ENCODE data around the gene C5. TPM values are rescaled to one million over a fixed set of nuclear protein-coding genes. Genes with fewer than 3 reads are reported as not detected.
A peak's percentile ranks its signal among the peaks of the same experiment; 100 is the strongest.

C5 gene
- polyA plus RNA-seq, 1 donor, result 25.9 TPM

DNA sequence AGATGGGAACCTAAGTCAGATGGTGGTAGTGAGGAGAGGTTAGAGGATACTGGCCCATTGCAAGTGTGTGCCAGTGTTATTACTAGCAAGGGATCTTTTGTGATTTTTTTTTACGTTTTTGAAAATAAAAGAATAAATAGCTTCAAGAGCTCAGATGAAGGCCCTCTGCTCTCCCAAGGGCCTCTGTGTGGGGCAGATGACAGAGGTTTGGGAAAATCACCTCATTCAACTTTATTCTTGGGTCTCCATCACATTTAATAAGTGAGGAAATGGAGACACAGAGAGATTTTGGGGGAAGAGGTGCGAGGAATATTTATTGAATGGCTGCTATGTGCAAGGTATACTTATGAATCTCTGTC, 113.3 kb downstream of the C5 start:
- no peaks in the 10 kb centered on the region for H3K36me3 ChIP-seq (ENCODE audit: control insufficient read depth, insufficient read depth, low read length)
- no peak overlapping the region for H3K27ac ChIP-seq (ENCODE audit: low read length)
- H3K27me3 ChIP-seq (ENCODE audit: control insufficient read depth, insufficient read depth, low read length), result no peaks in the 10 kb centered on the region
- no peak for DNase-seq
- WGBS (ENCODE audit: insufficient coverage, low lambda C conversion rate), result no CpG with 5 or more reads among the region's 2 CpGs
- H3K9me3 ChIP-seq (ENCODE audit: control insufficient read depth, low read depth, low read length), result no peaks in the 10 kb centered on the region
- H3K4me3 ChIP-seq (ENCODE audit: low read length), result no peak overlapping the region
- H3K4me1 ChIP-seq (ENCODE audit: control insufficient read depth, insufficient read depth, low read length), result peaks cover 25% of the 10 kb centered on the region

- Histone ChIP-seq H3K27me3 (ENCODE audit: control insufficient read depth, insufficient read depth, low read length) (no peaks in the 10 kb centered on the region), H3K4me1 (ENCODE audit: control insufficient read depth, insufficient read depth, low read length) (peaks cover 25% of the 10 kb centered on the region), H3K36me3 (ENCODE audit: control insufficient read depth, insufficient read depth, low read length) (no peaks in the 10 kb centered on the region), H3K27ac (ENCODE audit: low read length) (peak overlapping the region; percentile 52), H3K9me3 (ENCODE audit: control insufficient read depth, low read depth, low read length) (no peaks in the 10 kb centered on the region), H3K4me3 (ENCODE audit: low read length) (no peak overlapping the region)
- DNase-seq, result peak; percentile 81 to 82
- no CpG with 5 or more reads among the region's 10 CpGs for WGBS (ENCODE audit: insufficient coverage, low lambda C conversion rate)
Measured at GRCh38 chr9:120936011-120936763, 113.9 kb downstream of the C5 start.

DNA sequence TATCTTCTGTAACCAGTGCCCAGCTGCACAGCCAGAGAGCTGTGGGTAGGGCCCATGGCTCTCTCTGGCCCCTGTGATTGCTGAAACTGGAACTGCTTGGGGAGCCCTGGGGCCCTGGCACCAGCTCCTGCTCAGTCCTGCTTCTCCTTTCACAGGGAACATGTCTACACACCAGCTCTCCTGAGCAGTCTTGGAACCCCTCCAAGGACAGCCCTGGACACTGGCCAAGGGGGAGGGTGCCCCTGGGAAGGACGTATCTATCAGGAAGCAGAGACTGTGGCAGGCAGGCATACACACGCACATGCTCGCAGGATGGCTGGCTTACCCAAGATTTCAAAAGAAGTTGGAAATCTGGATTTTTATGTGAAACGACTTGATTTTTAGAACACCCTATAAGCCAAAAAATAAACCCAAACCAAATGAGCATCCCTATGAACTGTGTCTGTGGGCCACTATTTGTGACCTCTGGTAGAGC, 114.7 kb downstream of the C5 start:
- Histone ChIP-seq H3K4me1 (ENCODE audit: control insufficient read depth, insufficient read depth, low read length) (peaks cover 25% of the 10 kb centered on the region), H3K9me3 (ENCODE audit: control insufficient read depth, low read depth, low read length) (no peaks in the 10 kb centered on the region), H3K4me3 (ENCODE audit: low read length) (no peak overlapping the region), H3K27me3 (ENCODE audit: control insufficient read depth, insufficient read depth, low read length) (no peaks in the 10 kb centered on the region), H3K36me3 (ENCODE audit: control insufficient read depth, insufficient read depth, low read length) (no peaks in the 10 kb centered on the region), H3K27ac (ENCODE audit: low read length) (peak overlapping the region; percentile 52)
- WGBS (ENCODE audit: insufficient coverage, low lambda C conversion rate), result no CpG with 5 or more reads among the region's 4 CpGs
- DNase-seq, result peak; percentile 76 to 87

GRCh38 chr9:120934281-120934680, 115.8 kb downstream of the C5 start:
- peak; percentile 55 to 71 for DNase-seq
- H3K27me3 ChIP-seq (ENCODE audit: control insufficient read depth, insufficient read depth, low read length), result no peaks in the 10 kb centered on the region
- peaks cover 28% of the 10 kb centered on the region for H3K4me1 ChIP-seq (ENCODE audit: control insufficient read depth, insufficient read depth, low read length)
- H3K36me3 ChIP-seq (ENCODE audit: control insufficient read depth, insufficient read depth, low read length), result no peaks in the 10 kb centered on the region
- WGBS (ENCODE audit: insufficient coverage, low lambda C conversion rate), result 40% methylated on average over 1 of the region's 3 CpGs
- no peak overlapping the region for H3K4me3 ChIP-seq (ENCODE audit: low read length)
- no peaks in the 10 kb centered on the region for H3K9me3 ChIP-seq (ENCODE audit: control insufficient read depth, low read depth, low read length)
- peak overlapping the region; percentile 41 for H3K27ac ChIP-seq (ENCODE audit: low read length)

DNA sequence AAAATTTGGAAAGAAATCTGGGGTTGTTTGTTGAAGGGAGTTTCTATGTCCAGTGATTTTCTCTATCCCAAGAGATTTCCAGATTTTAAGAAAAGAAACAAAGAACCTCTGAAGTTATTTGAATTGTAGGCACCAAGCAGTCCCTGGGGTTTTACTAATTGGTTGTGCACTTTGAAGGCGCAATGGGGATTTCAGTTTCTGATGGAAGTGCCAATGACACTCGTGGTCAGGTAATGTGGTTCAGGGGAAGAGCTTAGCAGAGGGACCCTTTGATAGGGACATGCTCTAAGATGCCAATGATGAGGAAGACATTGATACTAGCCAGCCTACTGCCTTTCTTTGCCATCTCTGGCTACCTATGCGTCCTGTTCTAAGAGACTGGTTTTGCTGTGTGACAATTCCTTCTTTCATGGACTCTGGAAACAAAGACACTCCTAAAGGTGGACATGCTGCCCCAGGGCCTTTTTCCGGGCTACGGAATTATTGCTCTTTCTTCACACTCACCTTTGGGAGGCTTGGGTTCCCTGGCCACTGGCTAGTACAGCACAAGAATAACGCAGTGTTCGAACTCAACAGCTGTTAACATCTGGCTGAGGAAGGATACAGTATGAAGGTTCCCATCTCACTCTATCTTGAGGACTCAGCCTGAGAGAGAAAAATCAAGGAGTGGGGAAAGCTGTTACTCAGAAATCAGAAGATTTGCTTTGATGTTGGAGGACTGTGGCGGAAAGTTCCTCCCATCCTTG, 116.6 kb downstream of the C5 start:
- H3K4me3 ChIP-seq (ENCODE audit: low read length), result no peak overlapping the region
- DNase-seq, result no peak
- H3K36me3 ChIP-seq (ENCODE audit: control insufficient read depth, insufficient read depth, low read length), result no peaks in the 10 kb centered on the region
- H3K27ac ChIP-seq (ENCODE audit: low read length), result no peak overlapping the region
- H3K9me3 ChIP-seq (ENCODE audit: control insufficient read depth, low read depth, low read length), result no peaks in the 10 kb centered on the region
- peaks cover 30% of the 10 kb centered on the region for H3K4me1 ChIP-seq (ENCODE audit: control insufficient read depth, insufficient read depth, low read length)
- no peaks in the 10 kb centered on the region for H3K27me3 ChIP-seq (ENCODE audit: control insufficient read depth, insufficient read depth, low read length)
- WGBS (ENCODE audit: insufficient coverage, low lambda C conversion rate), result no CpG with 5 or more reads among the region's 8 CpGs

DNA sequence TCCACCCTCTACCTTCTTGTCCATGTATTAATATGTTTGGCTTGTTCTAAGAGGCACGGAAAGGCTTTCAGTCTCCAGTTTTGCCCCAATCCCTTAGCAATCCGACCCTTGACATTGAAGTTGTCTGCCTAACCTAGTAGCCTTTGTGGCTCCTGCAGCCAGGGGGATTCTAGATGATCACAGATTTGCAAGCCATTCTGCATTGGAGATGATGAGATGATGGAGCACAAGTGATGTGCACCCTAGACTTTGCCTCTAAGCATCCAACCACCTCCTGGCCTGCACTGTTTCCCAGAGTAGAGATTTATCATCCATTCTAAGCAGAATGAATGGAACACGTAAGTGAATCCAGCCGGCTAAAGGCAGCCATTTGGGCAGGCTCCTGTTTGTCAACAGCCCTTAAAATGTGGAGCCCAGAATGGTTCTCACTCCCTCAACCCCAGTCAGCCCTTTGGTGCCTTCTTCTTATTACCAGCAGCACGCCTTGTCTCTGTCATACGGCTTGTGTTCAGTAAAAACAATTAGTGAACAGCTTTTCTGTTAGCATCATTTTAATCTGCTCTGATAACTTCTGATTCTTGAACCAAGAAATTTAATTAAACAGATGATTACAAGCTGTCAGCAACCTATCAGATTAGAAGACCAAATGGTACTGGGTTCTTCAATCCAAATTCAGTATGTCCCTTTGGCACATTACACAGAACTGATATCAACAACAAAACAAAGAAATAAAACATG, 117.8 kb downstream of the C5 start:
- no CpG with 5 or more reads among the region's 6 CpGs for WGBS (ENCODE audit: insufficient coverage, low lambda C conversion rate)
- H3K27me3 ChIP-seq (ENCODE audit: control insufficient read depth, insufficient read depth, low read length), result no peaks in the 10 kb centered on the region
- no peaks in the 10 kb centered on the region for H3K36me3 ChIP-seq (ENCODE audit: control insufficient read depth, insufficient read depth, low read length)
- H3K4me1 ChIP-seq (ENCODE audit: control insufficient read depth, insufficient read depth, low read length), result peaks cover 33% of the 10 kb centered on the region
- no peak overlapping the region for H3K4me3 ChIP-seq (ENCODE audit: low read length)
- peak overlapping the region; percentile 18 for H3K27ac ChIP-seq (ENCODE audit: low read length)
- no peak for DNase-seq
- H3K9me3 ChIP-seq (ENCODE audit: control insufficient read depth, low read depth, low read length), result no peaks in the 10 kb centered on the region

- no peaks in the 10 kb centered on the region for H3K9me3 ChIP-seq (ENCODE audit: control insufficient read depth, low read depth, low read length)
- H3K4me3 ChIP-seq (ENCODE audit: low read length), result no peak overlapping the region
- WGBS (ENCODE audit: insufficient coverage, low lambda C conversion rate), result no CpG with 5 or more reads among the region's 4 CpGs
- peaks cover 33% of the 10 kb centered on the region for H3K4me1 ChIP-seq (ENCODE audit: control insufficient read depth, insufficient read depth, low read length)
- H3K36me3 ChIP-seq (ENCODE audit: control insufficient read depth, insufficient read depth, low read length), result no peaks in the 10 kb centered on the region
- peak overlapping the region; percentile 20 for H3K27ac ChIP-seq (ENCODE audit: low read length)
- H3K27me3 ChIP-seq (ENCODE audit: control insufficient read depth, insufficient read depth, low read length), result no peaks in the 10 kb centered on the region
- DNase-seq, result peak in 1 of 2 donors; percentile 36
Measured at GRCh38 chr9:120931231-120932085, 118.6 kb downstream of the C5 start.

- H3K4me3 ChIP-seq (ENCODE audit: low read length), result peak overlapping the region; percentile 76
- H3K36me3 ChIP-seq (ENCODE audit: control insufficient read depth, insufficient read depth, low read length), result no peaks in the 10 kb centered on the region
- peak overlapping the region; percentile 64 for H3K27ac ChIP-seq (ENCODE audit: low read length)
- DNase-seq, result no peak
- peaks cover 12% of the 10 kb centered on the region for H3K4me1 ChIP-seq (ENCODE audit: control insufficient read depth, insufficient read depth, low read length)
- no peaks in the 10 kb centered on the region for H3K27me3 ChIP-seq (ENCODE audit: control insufficient read depth, insufficient read depth, low read length)
- 100% methylated on average over 2 of the region's 26 CpGs for WGBS (ENCODE audit: insufficient coverage, low lambda C conversion rate)
- no peaks in the 10 kb centered on the region for H3K9me3 ChIP-seq (ENCODE audit: control insufficient read depth, low read depth, low read length)
Measured at GRCh38 chr9:120929229-120929791, 120.8 kb downstream of the C5 start.

DNA sequence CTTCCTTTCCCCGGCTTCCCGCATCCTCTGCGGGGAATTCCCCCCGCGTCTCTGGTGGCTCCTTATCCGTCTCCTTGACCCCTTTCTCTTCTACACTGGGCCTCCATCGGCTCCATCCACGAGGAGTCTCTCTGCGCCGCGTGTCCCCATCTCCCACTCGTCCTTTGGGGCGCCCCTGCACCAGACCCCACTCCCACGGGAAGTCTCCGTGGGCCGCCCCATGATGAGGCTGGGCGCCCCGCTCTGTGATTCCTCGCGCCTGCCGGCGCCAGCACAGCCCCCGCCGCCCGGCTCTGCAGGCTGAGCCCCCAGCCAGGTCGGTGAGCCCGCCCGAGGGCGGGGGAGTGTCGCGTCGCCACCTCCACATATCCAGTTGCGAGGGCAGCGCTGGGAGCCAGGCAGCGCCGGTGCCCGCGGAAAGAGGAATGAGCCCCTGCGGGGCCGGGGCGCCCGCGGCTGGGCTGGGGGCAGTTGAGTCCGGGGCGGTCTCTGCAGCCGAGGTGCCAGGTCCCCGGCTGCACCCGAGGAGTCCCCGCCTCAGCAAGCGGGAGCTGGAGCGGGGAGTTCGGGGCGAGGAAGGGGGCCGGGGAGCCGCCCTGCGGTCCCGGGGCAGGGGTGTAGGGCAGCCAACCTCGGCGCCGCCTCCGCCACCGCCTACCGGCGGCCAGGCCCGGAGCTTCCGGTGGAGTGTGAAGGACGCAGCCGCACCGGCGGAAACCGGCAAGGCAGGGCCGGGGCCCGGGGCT, 121.4 kb downstream of the C5 start:
- peak overlapping the region; percentile 76 for H3K4me3 ChIP-seq (ENCODE audit: low read length)
- peak; percentile 62 to 84 for DNase-seq
- H3K27me3 ChIP-seq (ENCODE audit: control insufficient read depth, insufficient read depth, low read length), result no peaks in the 10 kb centered on the region
- H3K36me3 ChIP-seq (ENCODE audit: control insufficient read depth, insufficient read depth, low read length), result no peaks in the 10 kb centered on the region
- peak overlapping the region; percentile 64 for H3K27ac ChIP-seq (ENCODE audit: low read length)
- H3K4me1 ChIP-seq (ENCODE audit: control insufficient read depth, insufficient read depth, low read length), result peaks cover 8% of the 10 kb centered on the region
- WGBS (ENCODE audit: insufficient coverage, low lambda C conversion rate), result 10% methylated on average over 2 of the region's 73 CpGs
- no peaks in the 10 kb centered on the region for H3K9me3 ChIP-seq (ENCODE audit: control insufficient read depth, low read depth, low read length)
